Adrenal gland (tissue), 5 donors: Measurements from ENCODE around the gene KLHL2.
A peak's percentile ranks its signal among the peaks of the same experiment; 100 is the strongest.

Experiments
- POLR2A ChIP-seq, 2 donors: fragments of 450-650 bp; IDR thresholded peaks; one replicate each; pipeline ENCODE4 v1.6.1; 2017; ENCODE audit warnings: antibody characterized with exemption in 2 of 2, mild to moderate bottlenecking in 2 of 2, moderate library complexity in 1 of 2
- TF ChIP-seq, protein P1 (sequence below), 6 experiments: fragments of 450-650 bp in 4 of 6; fragments of 200-600 bp in 2 of 6; sonication (generic) in 1 of 6; IDR thresholded peaks; 1 replicate in 5 of 6; 2 replicates in 1 of 6; pipeline versions ENCODE4 v1.5.1 to v1.8.0; 2016 to 2021; ENCODE audit warnings: antibody characterized with exemption in 6 of 6, mild to moderate bottlenecking in 2 of 6, moderate library complexity in 1 of 6
- donor health status: DM: no; HTN: no; CAD: no.

DNA sequence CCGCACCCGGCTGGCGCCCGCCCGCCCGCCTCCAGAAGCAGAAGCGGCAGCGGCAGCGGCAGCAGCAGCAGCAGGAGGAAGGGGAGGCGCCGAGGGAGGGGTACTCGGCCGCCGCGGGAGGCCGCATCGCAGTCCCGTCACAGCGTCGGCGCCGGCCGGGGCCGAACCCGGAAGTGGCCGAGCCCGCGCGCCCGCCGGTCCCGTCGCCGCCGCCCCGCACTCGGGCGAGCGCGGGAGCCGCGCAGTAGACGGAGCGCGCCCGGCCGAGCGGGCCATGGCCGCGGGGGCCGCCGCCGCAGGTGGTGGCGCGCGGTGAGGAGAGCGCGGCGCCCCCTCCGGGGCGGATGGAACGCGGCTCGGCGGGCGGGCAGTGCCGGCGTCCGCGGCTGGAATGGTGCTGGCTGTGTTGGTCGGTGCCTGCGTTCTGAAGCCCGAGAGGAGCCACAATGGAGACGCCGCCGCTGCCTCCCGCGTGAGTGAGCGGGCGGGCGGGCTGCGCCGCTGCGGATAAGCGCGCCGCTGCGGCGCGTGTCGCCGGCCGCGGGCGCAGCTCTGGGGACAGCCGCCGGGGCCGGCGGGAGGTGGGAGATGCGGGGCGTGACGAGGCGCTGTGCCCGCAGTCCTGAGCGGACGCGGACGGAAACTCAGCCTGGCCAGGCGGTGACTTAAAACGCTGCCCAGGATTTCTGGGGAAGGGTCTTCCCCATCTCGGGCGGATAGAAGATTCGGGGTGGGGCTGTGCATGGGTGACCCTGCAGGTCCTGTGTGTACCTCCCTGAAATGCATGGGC is at the start of gene KLHL2:
- TF ChIP-seq, protein P1, sequence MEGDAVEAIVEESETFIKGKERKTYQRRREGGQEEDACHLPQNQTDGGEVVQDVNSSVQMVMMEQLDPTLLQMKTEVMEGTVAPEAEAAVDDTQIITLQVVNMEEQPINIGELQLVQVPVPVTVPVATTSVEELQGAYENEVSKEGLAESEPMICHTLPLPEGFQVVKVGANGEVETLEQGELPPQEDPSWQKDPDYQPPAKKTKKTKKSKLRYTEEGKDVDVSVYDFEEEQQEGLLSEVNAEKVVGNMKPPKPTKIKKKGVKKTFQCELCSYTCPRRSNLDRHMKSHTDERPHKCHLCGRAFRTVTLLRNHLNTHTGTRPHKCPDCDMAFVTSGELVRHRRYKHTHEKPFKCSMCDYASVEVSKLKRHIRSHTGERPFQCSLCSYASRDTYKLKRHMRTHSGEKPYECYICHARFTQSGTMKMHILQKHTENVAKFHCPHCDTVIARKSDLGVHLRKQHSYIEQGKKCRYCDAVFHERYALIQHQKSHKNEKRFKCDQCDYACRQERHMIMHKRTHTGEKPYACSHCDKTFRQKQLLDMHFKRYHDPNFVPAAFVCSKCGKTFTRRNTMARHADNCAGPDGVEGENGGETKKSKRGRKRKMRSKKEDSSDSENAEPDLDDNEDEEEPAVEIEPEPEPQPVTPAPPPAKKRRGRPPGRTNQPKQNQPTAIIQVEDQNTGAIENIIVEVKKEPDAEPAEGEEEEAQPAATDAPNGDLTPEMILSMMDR (IDR thresholded peaks at IDR 0.05): no peak
- TF ChIP-seq POLR2A (IDR thresholded peaks at IDR 0.05): peak; percentile 84 to 87
